ENCODE measurements around the gene NPTN.

Gene NPTN

GRCh38 chr15:73584699-73585420 is 48.3 kb downstream of the NPTN start:
- TF ChIP-seq CTCF (IDR thresholded peaks at IDR 0.05), result no peak

GRCh38 chr15:73583544-73583943 is 49.6 kb downstream of the NPTN start:
- no peak for TF ChIP-seq CTCF (IDR thresholded peaks at IDR 0.05)

- no peak for TF ChIP-seq CTCF (IDR thresholded peaks at IDR 0.05)
Observed at GRCh38 chr15:73582851-73583379, 50.3 kb downstream of the NPTN start.

GRCh38 chr15:73578026-73578425 is 55.2 kb downstream of the NPTN start:
- no peak for TF ChIP-seq CTCF (IDR thresholded peaks at IDR 0.05)

- no peak for TF ChIP-seq CTCF (IDR thresholded peaks at IDR 0.05)
Observed at GRCh38 chr15:73575636-73576247, 57.4 kb downstream of the NPTN start.

GRCh38 chr15:73573572-73573971 is 59.6 kb downstream of the NPTN start:
- TF ChIP-seq CTCF (IDR thresholded peaks at IDR 0.05), result no peak

- no peak for TF ChIP-seq CTCF (IDR thresholded peaks at IDR 0.05)
Observed at GRCh38 chr15:73573037-73573436, 60.2 kb downstream of the NPTN start.
